Esophagus muscularis mucosa (tissue), 4 donors: ENCODE results near the gene ROBO1.

Experiments
- CTCF ChIP-seq, 3 experiments: fragments of 200-600 bp in 2 of 3; fragments of 450-650 bp in 1 of 3; sonication (generic) in 2 of 3; IDR thresholded peaks; one replicate each; pipeline ENCODE4 v1.5.1; 2017 to 2019; ENCODE audit warnings: antibody characterized with exemption in 3 of 3, mild to moderate bottlenecking in 2 of 3, moderate library complexity in 1 of 3
- EP300 ChIP-seq: sonication (generic); formaldehyde crosslinking; IDR thresholded peaks from one replicate; pipeline ENCODE4 v1.6.1; 2017; ENCODE audit warnings: antibody characterized with exemption
- POLR2A ChIP-seq: fragments of 450-650 bp; IDR thresholded peaks from one replicate; pipeline ENCODE4 v1.6.1; 2017; ENCODE audit warnings: antibody characterized with exemption, moderate library complexity, mild to moderate bottlenecking, low read depth
- POLR2AphosphoS5 ChIP-seq, 2 donors: sonication (generic); formaldehyde crosslinking; IDR thresholded peaks; one replicate each; pipeline ENCODE4 v1.6.1; 2017; ENCODE audit warnings: antibody characterized with exemption in 2 of 2

- TF ChIP-seq CTCF (IDR thresholded peaks at IDR 0.05) (no peak), POLR2A (no peak), POLR2AphosphoS5 (IDR thresholded peaks at IDR 0.05) (no peak), EP300 (no peak)
Measured at GRCh38 chr3:79249701-79250100, 518.1 kb downstream of the ROBO1 start.
